Naive thymus-derived CD4-positive, alpha-beta T cell (primary cell): Measurements from ENCODE around the gene MAN1C1. TPM values are rescaled to one million over a fixed set of nuclear protein-coding genes. Genes with fewer than 3 reads are reported as not detected.
A peak's percentile ranks its signal among the peaks of the same experiment; 100 is the strongest.

Experiments
- ATAC-seq: fragments of 150-1000 bp; cut with Tn5 transposase; 2 replicates; pipeline ENCODE4 v1.10.0; 2021; ENCODE audit warnings: mild to moderate bottlenecking, moderate library complexity
- CTCF ChIA-PET: fragments of 350-600 bp; sonication (Branson Sonifier 250); formaldehyde crosslinking; loops from one replicate; lab custom pipeline; 2021; ENCODE audit warnings: antibody characterized with exemption; lab: Charles Lee
- POLR2A ChIA-PET: fragments of 350-600 bp; sonication (Branson Sonifier 250); formaldehyde crosslinking; loops from one replicate; lab custom pipeline; 2021; ENCODE audit warnings: antibody characterized with exemption, inconsistent platforms; lab: Charles Lee
- DNase-seq, 9 donors: peaks; one replicate each; pipeline versions ENCODE4 v3.0.0 to v3.0.0-alpha.2; 2020 to 2022; ENCODE audit warnings: mixed read lengths in 1 of 9
- H3K27ac ChIP-seq: one replicate; pipeline ENCODE4 v1.7.0; 2013; ENCODE audit warnings: mild to moderate bottlenecking, low read depth, low read length, moderate library complexity
- H3K27me3 ChIP-seq, 2 donors: one replicate each; pipeline ENCODE4 v1.7.0; 2013; ENCODE audit warnings: low read length in 2 of 2, mild to moderate bottlenecking in 2 of 2, moderate library complexity in 2 of 2; ENCODE audit not compliant: control insufficient read depth in 2 of 2, insufficient read depth in 2 of 2
- H3K36me3 ChIP-seq, 3 experiments: 1 replicate in 2 of 3; 2 replicates in 1 of 3; pipeline ENCODE4 v1.7.0; 2013; ENCODE audit warnings: low read length in 3 of 3, mild to moderate bottlenecking in 3 of 3, moderate library complexity in 1 of 3; ENCODE audit not compliant: insufficient read depth in 3 of 3, control insufficient read depth in 2 of 3
- H3K4me1 ChIP-seq, 2 donors: one replicate each; pipeline ENCODE4 v1.7.0; 2013; ENCODE audit warnings: low read length in 2 of 2, mild to moderate bottlenecking in 2 of 2, moderate library complexity in 1 of 2; ENCODE audit not compliant: control insufficient read depth in 2 of 2, insufficient read depth in 2 of 2
- H3K4me3 ChIP-seq: 2 replicates; pipeline ENCODE4 v1.7.0; 2013; ENCODE audit warnings: mild to moderate bottlenecking, low read length
- H3K9me3 ChIP-seq, 3 experiments: 1 replicate in 2 of 3; 2 replicates in 1 of 3; pipeline ENCODE4 v1.7.0; 2013; ENCODE audit warnings: low read length in 3 of 3; ENCODE audit not compliant: control insufficient read depth in 2 of 3
- H3K27ac Mint-ChIP-seq, 9 donors: one replicate each; pipeline ENCODE4 v1.8.0; 2020 to 2022; ENCODE audit warnings: mixed read lengths in 9 of 9, mild to moderate bottlenecking in 8 of 9, moderate library complexity in 5 of 9, inconsistent platforms in 2 of 9
- H3K27me3 Mint-ChIP-seq, 5 donors: one replicate each; pipeline ENCODE4 v1.8.0; 2021 to 2022; ENCODE audit warnings: mixed read lengths in 5 of 5, mild to moderate bottlenecking in 1 of 5
- H3K36me3 Mint-ChIP-seq, 5 donors: one replicate each; pipeline ENCODE4 v1.8.0; 2020 to 2022; ENCODE audit warnings: mixed read lengths in 5 of 5, mild to moderate bottlenecking in 3 of 5, inconsistent platforms in 1 of 5
- H3K4me1 Mint-ChIP-seq, 7 donors: one replicate each; pipeline ENCODE4 v1.8.0; 2020 to 2022; ENCODE audit warnings: mixed read lengths in 7 of 7, mild to moderate bottlenecking in 3 of 7, inconsistent platforms in 1 of 7
- H3K4me3 Mint-ChIP-seq, 10 donors: one replicate each; pipeline ENCODE4 v1.8.0; 2020 to 2022; ENCODE audit warnings: mild to moderate bottlenecking in 10 of 10, mixed read lengths in 10 of 10, moderate library complexity in 6 of 10, inconsistent platforms in 2 of 10
- H3K9me3 Mint-ChIP-seq, 11 donors: one replicate each; pipeline ENCODE4 v1.8.0; 2020 to 2022; ENCODE audit warnings: mixed read lengths in 11 of 11, mild to moderate bottlenecking in 4 of 11, inconsistent platforms in 1 of 11, moderate library complexity in 1 of 11
- intact Hi-C, 2 donors: fragments of 100-400 bp; cut with micrococcal nuclease; formaldehyde crosslinking; loops; one replicate each; pipeline ENCODE4 v1.15.1; 2023
- polyA plus RNA-seq, 2 donors: library from polyadenylated mRNA; unstranded; fragments of 300-500 nt; fragmentation: Illumina TruSeq; gene quantifications; one replicate each; pipeline ENCODE4 v1.2.3, GENCODE V29; 2021
- total RNA-seq, 6 experiments: library from RNA in 5 of 6; stranded (reverse) in 5 of 6; gene quantifications; 1 replicate in 5 of 6; 2 replicates in 1 of 6; pipeline ENCODE4 v1.2.3 and lab custom pipeline; 2021 to 2026

The MAN1C1 gene
- total and polyA plus RNA-seq, 7 experiments from 2014 or later, result 16.0 to 85.5 (median 61.0) TPM

DNA sequence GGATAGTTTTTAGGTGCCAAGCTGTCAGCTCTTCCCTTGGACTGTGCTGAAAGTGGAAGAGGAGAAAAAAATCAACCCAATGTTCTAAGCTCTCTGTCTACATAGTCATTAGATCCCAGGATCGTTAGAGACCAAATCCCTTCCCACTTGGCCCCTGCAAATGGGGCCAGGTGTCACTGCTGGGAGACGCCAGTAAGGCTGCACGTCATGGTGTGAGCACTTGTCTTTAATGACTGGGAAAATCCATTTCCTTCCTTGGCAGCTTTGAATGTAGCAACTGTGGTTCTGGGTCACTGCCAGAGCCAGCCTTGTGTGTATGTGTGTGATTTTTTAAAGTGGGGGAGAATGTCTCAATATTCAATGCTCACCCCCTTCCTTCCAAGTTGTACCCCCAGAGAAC lies 59.9 kb downstream of the MAN1C1 start:
- H3K4me1 Mint-ChIP-seq, result peaks cover 52 to 94% (median 92%) of the 10 kb centered on the region in 7 donors
- peak; percentile 23 for ATAC-seq

GRCh38 chr1:25677193-25677773 lies 60.7 kb downstream of the MAN1C1 start:
- intact Hi-C loops, result loop anchor here (2.0 to 5.0 kb wide), 7 partner anchors 16 to 750 kb away; no protein-coding TSS in a partner anchor
- peaks cover 0 to 3% (median 0%) of the 10 kb centered on the region in 3 experiments for H3K36me3 ChIP-seq
- peak in 7 of 9 donors; percentile 44 to 64 (median 51) for DNase-seq
- H3K9me3 ChIP-seq, result no peaks in the 10 kb centered on the region
- Mint-ChIP-seq H3K4me3 (peak overlapping the region; percentile 80 to 92 (median 84)), H3K4me1 (peaks cover 53 to 95% (median 92%) of the 10 kb centered on the region in 7 donors), H3K27ac (peak overlapping the region in 8 of 9 donors; percentile 76 to 98 (median 94)), H3K36me3 (peaks cover 0 to 30% (median 13%) of the 10 kb centered on the region in 5 donors), H3K9me3 (peaks cover 0 to 4% (median 0%) of the 10 kb centered on the region in 11 donors), H3K27me3 (peaks cover 0 to 80% (median 0%) of the 10 kb centered on the region in 5 donors)
- ChIA-PET POLR2A (interaction anchor here (0.6 to 6.4 kb wide), 24 partner anchors 9 to 135 kb away, joined by 3 to 113 read pairs (median 5); partner anchors contain the start of gene MAN1C1), CTCF (interaction anchor here (0.7 to 2.9 kb wide), 10 partner anchors 10 to 97 kb away, joined by 3 to 37 read pairs (median 6); no protein-coding TSS in a partner anchor)
- peaks cover 34 to 90% of the 10 kb centered on the region in 2 donors for H3K4me1 ChIP-seq
- H3K27me3 ChIP-seq, result no peaks in the 10 kb centered on the region
- H3K4me3 ChIP-seq, result peak overlapping the region; percentile 31
- peak overlapping the region; percentile 67 for H3K27ac ChIP-seq
- ATAC-seq, result peak; percentile 22

More for the DNA sequence above, 59.9 kb downstream of the MAN1C1 start:
- Histone ChIP-seq H3K4me1 (peaks cover 34 to 86% of the 10 kb centered on the region in 2 donors), H3K36me3 (peaks cover 0 to 8% (median 0%) of the 10 kb centered on the region in 3 experiments), H3K4me3 (peak overlapping the region; percentile 31), H3K27me3 (no peaks in the 10 kb centered on the region), H3K27ac (peak overlapping the region; percentile 67), H3K9me3 (no peaks in the 10 kb centered on the region)
- peak overlapping the region; percentile 70 to 98 (median 94) for H3K27ac Mint-ChIP-seq
- intact Hi-C loops, result loop anchor here (1.0 to 5.0 kb wide), 13 partner anchors 9 to 749 kb away; no protein-coding TSS in a partner anchor
- CTCF ChIA-PET, result interaction anchor here (0.7 to 2.9 kb wide), 11 partner anchors 9 to 98 kb away, joined by 3 to 37 read pairs (median 6); no protein-coding TSS in a partner anchor
- H3K9me3 Mint-ChIP-seq, result peaks cover 0 to 6% (median 0%) of the 10 kb centered on the region in 11 donors
- peak overlapping the region; percentile 80 to 92 (median 84) for H3K4me3 Mint-ChIP-seq
- POLR2A ChIA-PET, result interaction anchor here (0.9 to 6.4 kb wide), 28 partner anchors 9 to 429 kb away, joined by 3 to 113 read pairs (median 5); partner anchors contain the start of genes MAN1C1, MTFR1L, RSRP1 and SELENON
- H3K27me3 Mint-ChIP-seq, result peaks cover 0 to 80% (median 0%) of the 10 kb centered on the region in 5 donors
- H3K36me3 Mint-ChIP-seq, result peaks cover 4 to 35% (median 17%) of the 10 kb centered on the region in 5 donors
- DNase-seq, result peak in 1 of 9 donors; percentile 46

GRCh38 chr1:25679171-25679570 lies 62.6 kb downstream of the MAN1C1 start:
- Mint-ChIP-seq H3K36me3 (peaks cover 0 to 16% (median 10%) of the 10 kb centered on the region in 5 donors), H3K9me3 (no peaks in the 10 kb centered on the region), H3K27me3 (peaks cover 0 to 79% (median 0%) of the 10 kb centered on the region in 5 donors), H3K27ac (peak overlapping the region in 8 of 9 donors; percentile 76 to 98 (median 94)), H3K4me3 (peak overlapping the region in 9 of 10 donors; percentile 2 to 92 (median 83)), H3K4me1 (peaks cover 49 to 93% (median 90%) of the 10 kb centered on the region in 7 donors)
- Histone ChIP-seq H3K36me3 (no peaks in the 10 kb centered on the region), H3K27me3 (no peaks in the 10 kb centered on the region), H3K27ac (peak overlapping the region; percentile 67), H3K9me3 (no peaks in the 10 kb centered on the region), H3K4me1 (peaks cover 33 to 83% of the 10 kb centered on the region in 2 donors), H3K4me3 (no peak overlapping the region)
- intact Hi-C loops, result loop anchor here (5.0 kb wide), 3 partner anchors 33 to 752 kb away; no protein-coding TSS in a partner anchor
- no peak for ATAC-seq
- CTCF ChIA-PET, result interaction anchor here (0.6 to 1.3 kb wide), 5 partner anchors 13 to 1639 kb away, joined by 3 to 4 read pairs (median 4); no protein-coding TSS in a partner anchor
- POLR2A ChIA-PET, result interaction anchor here (0.6 to 6.4 kb wide), 14 partner anchors 9 to 95 kb away, joined by 3 to 113 read pairs (median 4); partner anchors contain the start of gene MAN1C1
- DNase-seq, result no peak

DNA sequence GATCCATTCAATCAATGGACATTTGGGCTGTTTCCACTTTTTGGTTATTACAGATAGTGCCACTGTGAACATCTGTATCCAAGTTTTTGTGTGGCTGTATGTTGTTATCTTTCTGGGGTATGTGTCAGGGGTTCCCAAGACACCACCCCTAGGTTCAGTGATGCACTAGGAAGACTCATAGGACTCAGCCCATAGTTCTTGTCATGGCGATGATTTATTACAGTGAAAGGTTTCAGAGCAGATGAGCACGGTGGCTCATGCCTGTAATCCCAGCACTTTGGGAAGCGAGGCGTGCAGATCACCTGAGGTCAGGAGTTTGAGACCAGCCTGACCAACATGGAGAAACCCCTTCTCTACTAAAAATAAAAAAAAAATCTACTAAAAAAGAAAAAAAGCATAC lies 64.1 kb downstream of the MAN1C1 start:
- ChIA-PET POLR2A (interaction anchor here (0.8 kb wide), 1 partner anchor 17 kb away, joined by 3 read pairs; no protein-coding TSS in a partner anchor), CTCF (no interaction called here)
- Histone ChIP-seq H3K9me3 (no peaks in the 10 kb centered on the region), H3K27ac (no peak overlapping the region), H3K36me3 (peaks cover 0 to 4% (median 0%) of the 10 kb centered on the region in 3 experiments), H3K4me1 (peaks cover 20 to 77% of the 10 kb centered on the region in 2 donors), H3K27me3 (no peaks in the 10 kb centered on the region), H3K4me3 (no peak overlapping the region)
- peaks cover 0 to 23% (median 10%) of the 10 kb centered on the region in 5 donors for H3K36me3 Mint-ChIP-seq
- intact Hi-C loops, result no loop called here
- peak overlapping the region in 8 of 9 donors; percentile 18 to 98 (median 78) for H3K27ac Mint-ChIP-seq
- ATAC-seq (no peak), DNase-seq (no peak)
- H3K4me3 Mint-ChIP-seq, result peak overlapping the region in 2 of 10 donors; percentile 64 to 78
- H3K4me1 Mint-ChIP-seq, result peaks cover 38 to 93% (median 90%) of the 10 kb centered on the region in 7 donors
- no peaks in the 10 kb centered on the region for H3K9me3 Mint-ChIP-seq
- H3K27me3 Mint-ChIP-seq, result peaks cover 0 to 88% (median 0%) of the 10 kb centered on the region in 5 donors

- peaks cover 24 to 92% (median 88%) of the 10 kb centered on the region in 7 donors for H3K4me1 Mint-ChIP-seq
- intact Hi-C loops, result no loop called here
- H3K9me3 Mint-ChIP-seq, result no peaks in the 10 kb centered on the region
- Histone ChIP-seq H3K27ac (no peak overlapping the region), H3K27me3 (no peaks in the 10 kb centered on the region), H3K4me1 (peaks cover 7 to 63% of the 10 kb centered on the region in 2 donors), H3K9me3 (no peaks in the 10 kb centered on the region), H3K36me3 (peaks cover 0 to 18% (median 6%) of the 10 kb centered on the region in 3 experiments), H3K4me3 (no peak overlapping the region)
- peaks cover 0 to 34% (median 13%) of the 10 kb centered on the region in 5 donors for H3K36me3 Mint-ChIP-seq
- DNase-seq, result no peak
- ATAC-seq, result no peak
- ChIA-PET POLR2A (interaction anchor here (0.6 to 2.2 kb wide), 4 partner anchors 10 to 768 kb away, joined by 3 to 6 read pairs (median 4); no protein-coding TSS in a partner anchor), CTCF (interaction anchor here (0.5 to 1.0 kb wide), 2 partner anchors 13 to 28 kb away, joined by 3 read pairs; no protein-coding TSS in a partner anchor)
- peaks cover 0 to 88% (median 0%) of the 10 kb centered on the region in 5 donors for H3K27me3 Mint-ChIP-seq
- peak overlapping the region in 8 of 9 donors; percentile 55 to 98 (median 78) for H3K27ac Mint-ChIP-seq
- H3K4me3 Mint-ChIP-seq, result peak overlapping the region in 1 of 10 donors; percentile 51
Observed at GRCh38 chr1:25682059-25682601, 65.5 kb downstream of the MAN1C1 start.
